HPDE6-E6E7 (cell line): ENCODE measurements around the gene FAM72B.
"Not testable (repeated sequence)": the region's sequence is repeated elsewhere in the genome, so short reads cannot be mapped to it uniquely, and the experiment has no call there.

Experiments used
- DNase-seq: peaks from one replicate; pipeline ENCODE4 v3.0.0; 2011; ENCODE audit warnings: missing footprints; ENCODE audit errors: extremely low spot score

FAM72B gene

DNA sequence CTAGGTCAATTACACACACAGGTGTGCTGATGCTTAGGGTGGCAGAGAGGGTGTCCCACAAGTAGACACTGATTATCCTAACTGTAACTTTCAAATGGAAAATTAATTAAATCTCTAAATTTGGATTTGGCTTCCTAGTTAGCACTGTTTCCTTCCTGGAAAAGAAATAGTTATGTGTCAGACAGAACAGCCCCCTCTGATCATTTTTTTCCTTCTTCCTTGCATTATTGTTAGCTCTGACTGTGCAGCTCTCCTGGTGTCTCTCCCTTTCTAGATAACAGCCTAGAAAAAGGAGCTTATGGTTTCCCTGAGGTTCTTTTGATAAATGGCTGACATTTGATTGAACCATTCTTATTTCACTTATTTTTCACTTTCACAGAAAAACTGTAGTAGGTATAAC, 31.4 kb downstream of the FAM72B start:
- DNase-seq: not testable (repeated sequence)

DNA sequence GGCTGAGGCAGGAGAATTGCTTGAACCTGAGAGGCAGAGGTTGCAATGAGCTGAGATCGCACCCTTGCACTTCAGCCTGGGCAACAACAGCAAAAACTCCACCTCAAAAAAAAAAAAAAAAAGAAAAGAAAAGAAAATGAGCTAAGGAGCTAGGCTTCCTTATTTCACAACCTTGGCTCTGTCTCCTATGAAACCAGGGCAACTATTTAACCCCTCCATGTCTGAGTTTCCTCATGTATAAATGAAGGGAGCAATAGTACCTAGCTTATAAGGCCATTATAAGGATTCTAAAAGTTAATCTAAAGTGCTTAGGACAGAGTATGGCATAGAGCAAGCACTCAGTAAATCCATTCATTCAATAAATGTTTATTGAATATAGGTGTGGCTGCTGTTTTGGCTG, 32.8 kb downstream of the FAM72B start:
- DNase-seq: not testable (repeated sequence)

DNA sequence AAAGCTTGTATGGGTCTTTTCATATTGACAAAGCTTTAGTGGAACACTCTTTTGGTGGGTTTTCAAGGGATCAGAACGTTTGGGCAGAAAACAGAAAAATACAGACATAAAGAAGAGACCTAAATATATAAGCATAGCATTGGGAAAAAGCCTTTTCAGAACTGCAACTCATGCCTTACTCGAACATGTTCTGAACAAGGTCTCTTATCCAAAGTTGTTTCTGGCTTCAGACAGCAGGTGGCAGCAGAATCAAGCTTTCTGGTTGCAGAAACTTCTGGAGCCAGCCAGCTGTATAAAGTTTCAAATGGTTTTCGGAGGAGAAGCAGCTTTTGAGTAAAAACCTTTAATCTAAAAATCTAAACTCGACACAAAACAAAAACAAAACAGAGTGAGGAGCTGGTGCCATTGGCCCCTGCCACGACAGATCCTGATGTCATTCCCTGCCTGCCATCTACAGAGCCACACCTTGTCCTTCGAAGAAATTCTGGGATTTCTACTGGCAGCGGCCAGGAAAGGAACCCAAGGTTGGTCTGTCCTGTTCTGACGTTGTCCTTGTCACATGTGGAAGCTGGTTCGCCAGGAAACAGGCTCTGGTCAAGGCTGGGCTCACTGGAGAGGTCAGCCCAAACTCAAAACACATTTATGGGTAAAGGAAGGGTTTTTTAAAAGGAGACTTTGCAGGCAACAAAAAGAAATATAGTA, 35.5 kb downstream of the FAM72B start:
- not testable (repeated sequence) for DNase-seq

DNA sequence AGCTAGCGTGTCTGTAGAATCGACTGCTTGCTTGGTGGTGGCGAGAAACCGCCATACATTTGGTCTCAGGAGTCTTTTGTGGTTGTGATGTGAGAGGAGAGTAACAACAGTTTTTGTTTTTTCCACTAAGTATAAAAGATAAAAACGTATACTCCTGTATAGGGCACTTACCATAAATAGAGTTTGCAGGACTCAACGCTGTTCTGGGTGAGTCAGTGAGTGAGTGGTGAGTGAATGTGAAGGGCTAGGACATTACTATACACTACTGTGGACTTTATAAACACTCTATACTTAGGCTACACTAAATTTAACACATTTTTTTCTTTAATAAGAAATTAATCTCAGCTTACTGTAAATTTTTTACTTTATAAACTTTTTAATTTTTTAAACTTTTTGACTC, 43.7 kb downstream of the FAM72B start:
- not testable (repeated sequence) for DNase-seq

DNA sequence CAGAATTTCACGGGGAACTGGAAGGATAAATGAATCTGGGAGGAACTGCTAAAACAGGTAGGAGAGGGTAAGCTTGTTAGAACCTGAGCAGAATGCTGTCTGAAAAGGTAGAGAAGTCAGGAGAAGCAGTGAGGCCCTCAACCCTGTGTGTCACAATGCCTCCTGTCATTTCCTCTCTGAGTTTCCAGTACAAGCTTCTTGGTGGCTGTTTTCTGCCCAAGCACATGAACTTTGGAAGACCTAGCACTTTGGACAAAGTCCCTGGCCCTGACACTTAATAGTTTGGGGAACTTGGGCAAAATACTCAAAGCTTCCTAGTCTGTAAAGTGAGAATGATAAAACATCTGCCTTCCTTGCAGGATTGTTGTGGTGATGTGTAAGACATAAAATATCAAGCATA, 52.6 kb downstream of the FAM72B start:
- not testable (repeated sequence) for DNase-seq

DNA sequence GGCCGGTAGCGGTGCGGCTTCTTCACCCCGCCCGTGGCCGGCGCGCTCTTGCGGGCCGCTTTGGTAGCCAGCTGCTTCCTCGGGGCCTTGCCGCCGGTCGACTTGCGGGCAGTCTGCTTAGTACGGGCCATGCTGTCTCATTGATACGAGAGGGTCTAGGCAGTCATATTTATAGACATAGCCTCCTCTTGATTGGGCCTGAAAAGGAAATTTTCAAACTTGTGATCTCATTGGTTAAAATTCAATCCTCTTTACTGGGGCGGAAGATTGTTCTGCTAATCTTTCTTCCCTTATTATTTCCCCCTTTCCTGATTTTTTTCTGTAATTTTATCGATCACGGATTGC, 65.7 kb downstream of the FAM72B start:
- not testable (repeated sequence) for DNase-seq
